ENCODE results near the gene ALG11. TPM values are rescaled to one million over a fixed set of nuclear protein-coding genes. Genes with fewer than 3 reads are reported as not detected.
"Not testable (repeated sequence)": the region's sequence is repeated elsewhere in the genome, so short reads cannot be mapped to it uniquely, and the experiment has no call there.

ALG11 gene
- total RNA-seq, 1 donor from 2014 or later = 44.6 TPM

GRCh38 chr13:52048516-52048915, 36.3 kb downstream of the ALG11 start:
- Histone ChIP-seq H3F3A (ENCODE audit: low read depth) (no peaks in the 10 kb centered on the region), H3K9me3 (ENCODE audit: low read depth) (no peaks in the 10 kb centered on the region), H3K4me3 (no peak overlapping the region), H3K79me2 (ENCODE audit: low read depth) (no peaks in the 10 kb centered on the region), H3K36me3 (no peaks in the 10 kb centered on the region), H3K9ac (no peak overlapping the region), H4K20me1 (ENCODE audit: low read depth) (no peaks in the 10 kb centered on the region), H3K4me2 (no peak overlapping the region), H3K27me3 (no peaks in the 10 kb centered on the region), H3K4me1 (no peaks in the 10 kb centered on the region), H3K27ac (no peak overlapping the region), H2AFZ (replicated peaks) (no peak overlapping the region)
- no peak overlapping the region for H3K27ac Mint-ChIP-seq
- peaks cover 10% of the 10 kb centered on the region for H3K36me3 Mint-ChIP-seq
- no peak for DNase-seq (ENCODE audit: low spot score)
- TF ChIP-seq EZH2phosphoT487 (IDR thresholded peaks at IDR 0.05) = no peak
- no peak for TF ChIP-seq EZH2 (IDR thresholded peaks at IDR 0.05)
- no peak for TF ChIP-seq CTCF (IDR thresholded peaks at IDR 0.05)
- no peak overlapping the region for H3K4me3 Mint-ChIP-seq
- peaks cover 2% of the 10 kb centered on the region for H3K9me3 Mint-ChIP-seq
- H3K27me3 Mint-ChIP-seq (ENCODE audit: insufficient read depth, low read depth) = no peaks in the 10 kb centered on the region
- no peaks in the 10 kb centered on the region for H3K4me1 Mint-ChIP-seq

- no peak for DNase-seq (ENCODE audit: low spot score)
- TF ChIP-seq EZH2 (IDR thresholded peaks at IDR 0.05) = no peak
- no peak for TF ChIP-seq EZH2phosphoT487 (IDR thresholded peaks at IDR 0.05)
- TF ChIP-seq CTCF (IDR thresholded peaks at IDR 0.05) = no peak
- Histone ChIP-seq H2AFZ (replicated peaks) (no peak overlapping the region), H3K4me1 (no peaks in the 10 kb centered on the region), H3K9me3 (ENCODE audit: low read depth) (no peaks in the 10 kb centered on the region), H3F3A (ENCODE audit: low read depth) (no peaks in the 10 kb centered on the region), H3K4me2 (no peak overlapping the region), H4K20me1 (ENCODE audit: low read depth) (no peaks in the 10 kb centered on the region), H3K4me3 (no peak overlapping the region), H3K36me3 (no peaks in the 10 kb centered on the region), H3K27me3 (no peaks in the 10 kb centered on the region), H3K27ac (no peak overlapping the region), H3K79me2 (ENCODE audit: low read depth) (no peaks in the 10 kb centered on the region), H3K9ac (no peak overlapping the region)
- Mint-ChIP-seq H3K36me3 (peaks cover 3% of the 10 kb centered on the region), H3K27me3 (ENCODE audit: insufficient read depth, low read depth) (no peaks in the 10 kb centered on the region), H3K4me3 (no peak overlapping the region), H3K27ac (no peak overlapping the region), H3K4me1 (no peaks in the 10 kb centered on the region), H3K9me3 (peaks cover 5% of the 10 kb centered on the region)
These were observed 39.2 kb downstream of the ALG11 start for GRCh38 chr13:52051400-52051799.

- Histone ChIP-seq H3K27me3 (no peaks in the 10 kb centered on the region), H3K27ac (no peak overlapping the region), H3K4me3 (no peak overlapping the region), H3F3A (ENCODE audit: low read depth) (no peaks in the 10 kb centered on the region), H2AFZ (replicated peaks) (no peak overlapping the region), H3K9me3 (ENCODE audit: low read depth) (no peaks in the 10 kb centered on the region), H4K20me1 (ENCODE audit: low read depth) (no peaks in the 10 kb centered on the region), H3K79me2 (ENCODE audit: low read depth) (no peaks in the 10 kb centered on the region), H3K9ac (no peak overlapping the region), H3K36me3 (no peaks in the 10 kb centered on the region), H3K4me1 (no peaks in the 10 kb centered on the region), H3K4me2 (no peak overlapping the region)
- TF ChIP-seq EZH2phosphoT487 (IDR thresholded peaks at IDR 0.05) (no peak), CTCF (IDR thresholded peaks at IDR 0.05) (no peak), EZH2 (IDR thresholded peaks at IDR 0.05) (no peak)
- H3K27me3 Mint-ChIP-seq (ENCODE audit: insufficient read depth, low read depth) = no peaks in the 10 kb centered on the region
- peaks cover 3% of the 10 kb centered on the region for H3K36me3 Mint-ChIP-seq
- no peak for DNase-seq (ENCODE audit: low spot score)
- peaks cover 5% of the 10 kb centered on the region for H3K9me3 Mint-ChIP-seq
- no peaks in the 10 kb centered on the region for H3K4me1 Mint-ChIP-seq
- no peak overlapping the region for H3K27ac Mint-ChIP-seq
- no peak overlapping the region for H3K4me3 Mint-ChIP-seq
These were observed 41.3 kb downstream of the ALG11 start for GRCh38 chr13:52053460-52053859.

GRCh38 chr13:52061064-52061463, 48.9 kb downstream of the ALG11 start:
- not testable (repeated sequence) for H3K27me3 Mint-ChIP-seq (ENCODE audit: insufficient read depth, low read depth); H3F3A ChIP-seq (ENCODE audit: low read depth)

More at GRCh38 chr13:52061064-52061463, 48.9 kb downstream of the ALG11 start:
- H3K9me3 Mint-ChIP-seq = peaks cover 35% of the 10 kb centered on the region
- not testable (repeated sequence) for H2AFZ ChIP-seq (replicated peaks); H3K4me1 ChIP-seq; H3K4me3 ChIP-seq; H4K20me1 ChIP-seq (ENCODE audit: low read depth); H3K9me3 ChIP-seq (ENCODE audit: low read depth); H3K27me3 ChIP-seq; H3K9ac ChIP-seq; DNase-seq (ENCODE audit: low spot score); H3K36me3 ChIP-seq; H3K79me2 ChIP-seq (ENCODE audit: low read depth); H3K4me1 Mint-ChIP-seq; H3K4me2 ChIP-seq; H3K36me3 Mint-ChIP-seq; H3K27ac ChIP-seq; H3K4me3 Mint-ChIP-seq; H3K27ac Mint-ChIP-seq
